Raji (cell line): ENCODE measurements around the gene PLCL1.

ENCODE experiments used
- POLR2A ChIP-seq: IDR thresholded peaks from 2 replicates; pipeline ENCODE4 v1.6.1; 2011; ENCODE audit warnings: low read depth, low read length, control low read depth; ENCODE audit not compliant: insufficient read depth

PLCL1 gene

DNA sequence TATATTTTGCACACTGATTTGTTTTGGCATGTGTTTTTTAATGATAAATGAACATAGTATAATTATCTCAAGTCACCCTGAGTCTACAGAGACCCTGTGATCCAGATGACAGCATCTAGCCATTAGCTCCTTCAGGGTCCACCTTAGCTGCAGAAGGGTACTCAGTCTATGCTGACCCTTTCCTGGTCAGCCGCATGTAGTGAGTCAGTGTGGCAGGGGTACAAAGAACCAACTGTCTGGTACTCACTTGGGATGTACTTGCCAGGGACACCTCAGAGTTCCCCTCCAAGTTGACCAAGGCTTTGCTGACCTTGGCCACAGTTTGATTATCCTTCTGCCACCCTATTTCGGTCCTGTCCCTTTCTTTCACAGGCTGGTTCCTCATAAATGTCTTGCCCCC lies 369.5 kb downstream of the PLCL1 start:
- TF ChIP-seq POLR2A, result no peak

GRCh38 chr2:198175271-198175670 lies 370.9 kb downstream of the PLCL1 start:
- no peak for TF ChIP-seq POLR2A

DNA sequence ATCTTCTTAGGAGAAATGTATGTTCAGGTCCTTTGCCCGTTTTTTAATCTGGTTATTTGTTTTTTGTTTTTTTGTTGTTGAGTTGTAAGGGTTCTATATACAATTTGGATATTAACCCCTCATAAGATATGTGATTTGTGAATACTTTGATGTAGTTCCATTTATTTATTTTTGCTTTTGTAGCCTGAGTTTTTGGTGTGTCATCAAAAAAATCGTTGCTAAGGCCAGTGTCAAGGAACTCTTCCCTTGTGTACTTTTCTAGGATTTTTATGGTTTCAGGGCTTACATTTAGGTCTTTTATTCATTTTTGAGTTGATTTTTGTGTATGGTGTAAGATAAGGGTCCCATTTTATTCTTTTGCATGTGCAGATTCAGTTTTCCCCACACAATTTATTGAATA lies 372.6 kb downstream of the PLCL1 start:
- no peak for TF ChIP-seq POLR2A

DNA sequence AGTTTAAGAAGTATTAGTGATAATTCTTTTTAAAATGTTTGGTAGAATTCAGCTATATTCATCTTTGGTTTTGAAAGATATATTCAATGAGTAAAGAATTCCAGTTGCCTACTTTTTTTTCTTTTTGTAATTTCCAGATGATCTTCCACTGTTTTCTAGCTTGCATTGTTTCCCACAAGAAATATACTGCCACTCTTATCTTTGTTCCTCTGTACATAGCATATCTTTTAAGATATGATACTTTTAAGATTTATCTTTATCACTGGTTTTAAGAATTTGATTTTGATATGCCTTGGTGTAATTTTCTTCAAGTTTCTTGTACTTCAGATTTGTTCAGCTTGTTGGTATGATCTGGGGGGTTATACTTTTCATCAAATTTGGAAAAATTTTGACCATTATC lies 374.4 kb downstream of the PLCL1 start:
- TF ChIP-seq POLR2A, result no peak

- no peak for TF ChIP-seq POLR2A
Observed at GRCh38 chr2:198186257-198186656, 381.9 kb downstream of the PLCL1 start.

GRCh38 chr2:198187841-198188240 lies 383.4 kb downstream of the PLCL1 start:
- TF ChIP-seq POLR2A, result no peak

DNA sequence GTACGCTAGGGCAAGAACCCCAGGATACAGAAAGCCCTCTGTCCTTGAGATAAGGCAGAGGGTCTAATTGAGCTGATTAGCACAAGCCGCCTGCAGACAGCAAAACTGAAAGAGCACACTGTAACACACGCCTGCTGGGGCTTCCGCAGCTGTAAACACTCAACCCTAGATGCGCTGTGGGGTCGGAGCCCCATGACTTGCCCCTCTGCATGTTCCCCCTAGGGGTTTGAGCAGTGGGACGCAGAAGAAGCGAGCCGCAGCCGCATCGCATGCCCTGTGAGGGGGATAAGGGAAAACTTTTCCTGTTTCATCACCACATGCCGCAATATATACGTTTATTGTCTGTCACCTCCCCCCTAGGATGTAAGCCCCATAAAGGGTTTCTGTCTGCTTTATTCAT lies 384.6 kb downstream of the PLCL1 start:
- TF ChIP-seq POLR2A, result no peak

DNA sequence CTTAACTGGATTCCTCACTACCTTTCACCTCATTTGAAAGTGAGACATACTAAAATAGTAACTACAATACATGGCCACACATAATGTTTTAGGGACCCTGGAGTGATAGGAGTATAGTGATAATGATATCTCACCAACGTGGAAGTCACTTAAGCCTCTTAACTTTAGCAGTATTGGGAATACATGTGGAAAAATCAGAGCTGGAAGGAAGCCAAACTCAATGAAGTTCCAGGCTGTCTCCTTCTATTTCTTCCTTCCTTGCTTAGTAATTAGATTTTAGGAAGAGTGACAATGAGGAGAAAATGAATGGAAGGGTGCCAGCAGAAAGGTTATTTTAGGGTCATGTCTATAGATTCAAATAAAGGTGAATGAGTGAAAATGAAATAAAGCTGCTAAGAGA lies 387.3 kb downstream of the PLCL1 start:
- no peak for TF ChIP-seq POLR2A
